ENCODE results near the gene PGAP6. TPM values are rescaled to one million over a fixed set of nuclear protein-coding genes. Genes with fewer than 3 reads are reported as not detected.

Gene PGAP6
- total and polyA plus RNA-seq, 9 of the 15 experiments (the other 6 are each of a cell fraction or from before 2014, with no cell fraction given), result 0.45 to 50.2 (median 39.3) TPM

GRCh38 chr16:364595-365491 lies 16.9 kb downstream of the PGAP6 start (continued):
- TF ChIP-seq VEZF1 (CRISPR knock-in tag; IDR thresholded peaks at IDR 0.05) (no peak), STAG1 (CRISPR knock-in tag; IDR thresholded peaks at IDR 0.05; ENCODE audit: borderline replicate concordance) (no peak), TCF3 (CRISPR knock-in tag; IDR thresholded peaks at IDR 0.05) (no peak), KDM5B (IDR thresholded peaks at IDR 0.05; ENCODE audit: insufficient replicate concordance, low read depth, low read length) (no peak)

GRCh38 chr16:363766-364490 lies 17.9 kb downstream of the PGAP6 start:
- Histone ChIP-seq H2AFZ (ENCODE audit: low read depth, low read length) (no peak overlapping the region), H3K27ac (ENCODE audit: extremely low read depth, low read depth, low read length) (no peak overlapping the region), H4K20me1 (replicated peaks; ENCODE audit: control insufficient read depth, insufficient read depth, low read length) (no peaks in the 10 kb centered on the region), H3K79me2 (ENCODE audit: control insufficient read depth, insufficient read depth, low read length) (peaks cover 2% of the 10 kb centered on the region; the same call in 1 of the 3 replicates), H3K27me3 (ENCODE audit: control insufficient read depth in 2 of 2, insufficient read depth in 2 of 2, low read length in 2 of 2) (no peaks in the 10 kb centered on the region), H3K4me2 (ENCODE audit: insufficient read depth, low read length) (no peak overlapping the region), H3K4me1 (replicated peaks in 1 of 2; ENCODE audit: control insufficient read depth in 2 of 2, insufficient read depth in 2 of 2, low read length in 2 of 2) (peaks cover 6 to 82% of the 10 kb centered on the region in 2 experiments; a peak in 4 of 5 replicates), H3K4me3 (no peak overlapping the region), H3K9me3 (replicated peaks; ENCODE audit: control insufficient read depth, insufficient read depth, low read depth, low read length) (no peaks in the 10 kb centered on the region), H3K36me3 (ENCODE audit: control insufficient read depth, insufficient read depth, low read length) (peaks cover 31% of the 10 kb centered on the region; the same call in 2 of the 3 replicates), H3K9me1 (ENCODE audit: control insufficient read depth, insufficient read depth, low read length) (peaks cover 4% of the 10 kb centered on the region), H3K9ac (ENCODE audit: insufficient read depth in 1 of 2, low read depth in 2 of 2, low read length in 2 of 2) (peak overlapping the region in 1 of 2 experiments; percentile 85; a peak in 3 of 4 replicates)
- no peak for FAIRE-seq
- 42% methylated on average over 17 of the region's 24 CpGs for WGBS (ENCODE audit: insufficient coverage, low coverage, missing lambda C conversion rate)
- CTCF ChIA-PET (ENCODE audit: low intra/inter-chr PET ratio), result no interaction called here
- BruUV-seq (replicated peaks), result no TSS peak
- intact Hi-C loops (cut with micrococcal nuclease) (no loop called here), in situ Hi-C loops (cut with MboI) (no loop called here)
- no peak for DNase-seq (ENCODE audit: extremely low read depth in 1 of 4, low spot score in 3 of 4)
- no peak for ATAC-seq
- POLR2A ChIA-PET, result interaction anchor here (0.6 to 0.8 kb wide), 2 partner anchors 11 to 186 kb away, joined by 3 to 4 read pairs; no protein-coding TSS in a partner anchor
- TF ChIP-seq REST (IDR thresholded peaks at IDR 0.05; ENCODE audit: borderline replicate concordance) (peak; percentile 16; the same call in 1 of the 2 replicates), REST (CRISPR knock-in tag; IDR thresholded peaks at IDR 0.05; ENCODE audit: low read depth) (no peak), ZBTB7A (IDR thresholded peaks at IDR 0.05; ENCODE audit: borderline replicate concordance, control insufficient read depth, low read depth, low read length) (peak; percentile 25; the same call in 1 of the 2 replicates)

Measured in K562 (cell line).